HG03457 (cell line): ENCODE measurements around the gene CHAC2.
"Not testable (repeated sequence)": the region's sequence is repeated elsewhere in the genome, so short reads cannot be mapped to it uniquely, and the experiment has no call there.

Experiments
- ATAC-seq: cut with Tn5 transposase; IDR thresholded peaks from one replicate; pipeline ENCODE4 v1.9.1; 2021; ENCODE audit warnings: moderate number of reproducible peaks; ENCODE audit not compliant: unreplicated experiment

CHAC2 gene

DNA sequence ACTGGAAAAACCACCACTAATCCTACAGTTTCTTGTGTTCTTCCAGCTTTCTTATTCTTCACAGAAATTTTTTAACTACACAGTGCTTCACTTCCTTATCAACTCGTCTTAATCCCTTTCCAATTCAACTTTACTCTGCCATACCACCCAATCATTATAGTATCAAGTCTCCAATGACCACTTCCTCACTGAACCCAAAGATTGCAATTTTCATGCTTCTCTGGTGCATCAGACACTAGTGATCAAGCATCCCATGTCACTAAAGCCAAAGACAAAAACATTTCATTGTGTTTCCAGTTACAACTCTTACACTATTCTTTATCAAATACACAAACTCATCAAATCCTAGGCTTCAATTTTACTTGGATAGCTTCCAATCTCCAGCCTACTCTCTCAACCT, 9.5 kb downstream of the CHAC2 start:
- no peak for ATAC-seq

DNA sequence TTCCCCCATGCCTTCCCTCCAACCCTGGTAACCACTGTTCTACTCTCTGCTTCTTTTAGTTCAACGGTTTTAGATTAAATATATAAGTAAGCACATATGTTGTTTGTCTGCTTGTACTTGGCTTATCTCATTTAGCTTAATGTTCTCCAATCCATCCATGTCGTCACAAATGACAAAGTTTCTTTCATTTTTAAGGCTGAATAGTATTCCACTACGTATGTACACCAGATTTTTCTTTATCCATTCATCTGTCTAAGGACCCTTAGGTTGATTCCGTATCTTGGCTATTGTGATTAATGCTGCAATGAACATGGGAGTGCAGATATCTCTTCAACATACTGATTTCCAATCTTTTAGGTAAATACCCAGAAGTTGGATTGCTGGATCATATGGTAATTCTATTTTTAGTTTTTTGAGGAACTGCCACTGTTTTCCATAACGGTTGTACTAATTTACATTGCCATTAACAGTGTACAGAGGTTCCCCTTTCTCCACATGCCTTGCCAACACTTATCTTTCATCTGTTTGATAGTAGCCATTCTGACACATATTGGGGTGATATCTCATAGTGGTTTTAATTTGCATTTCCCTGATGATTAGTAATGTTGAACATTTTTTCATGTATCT, 11.0 kb downstream of the CHAC2 start:
- ATAC-seq: no peak

DNA sequence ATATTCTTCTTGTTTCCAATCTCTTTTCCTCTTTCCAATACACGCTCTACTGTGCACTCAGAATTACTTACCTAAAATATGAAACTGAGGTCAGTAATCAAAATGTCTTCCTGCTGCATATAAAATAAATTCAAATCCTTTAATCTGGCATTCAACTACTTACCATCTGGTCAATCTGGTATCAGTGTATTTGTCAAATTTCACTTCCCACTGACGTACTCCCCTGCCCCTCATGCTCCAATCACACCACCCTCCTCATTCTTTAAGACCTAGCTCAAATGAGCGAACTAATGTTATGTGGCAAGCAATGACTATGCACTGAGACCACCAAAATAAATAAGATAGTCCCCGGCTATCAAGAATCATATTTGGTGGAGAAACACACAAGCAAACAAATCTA, 12.5 kb downstream of the CHAC2 start:
- ATAC-seq: no peak

DNA sequence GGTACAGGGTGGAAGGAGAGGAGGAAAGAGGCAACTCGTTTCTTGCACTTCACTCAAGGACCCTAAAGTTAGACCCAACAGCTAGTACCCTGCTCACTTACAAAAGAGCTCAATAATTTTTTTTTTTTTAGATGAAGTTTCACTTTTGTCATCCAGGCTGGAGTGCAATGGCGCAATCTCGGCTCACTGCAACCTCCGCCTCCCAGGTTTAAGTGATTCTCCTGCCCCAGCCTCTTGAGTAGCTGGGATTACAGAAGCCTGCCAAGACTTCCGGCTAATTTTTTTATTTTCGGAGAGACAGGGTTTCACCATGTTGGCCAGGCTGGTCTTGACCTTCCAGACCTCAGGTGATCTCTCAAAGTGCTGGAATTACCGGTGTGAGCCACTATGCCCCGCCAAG, 15.1 kb downstream of the CHAC2 start:
- no peak for ATAC-seq

DNA sequence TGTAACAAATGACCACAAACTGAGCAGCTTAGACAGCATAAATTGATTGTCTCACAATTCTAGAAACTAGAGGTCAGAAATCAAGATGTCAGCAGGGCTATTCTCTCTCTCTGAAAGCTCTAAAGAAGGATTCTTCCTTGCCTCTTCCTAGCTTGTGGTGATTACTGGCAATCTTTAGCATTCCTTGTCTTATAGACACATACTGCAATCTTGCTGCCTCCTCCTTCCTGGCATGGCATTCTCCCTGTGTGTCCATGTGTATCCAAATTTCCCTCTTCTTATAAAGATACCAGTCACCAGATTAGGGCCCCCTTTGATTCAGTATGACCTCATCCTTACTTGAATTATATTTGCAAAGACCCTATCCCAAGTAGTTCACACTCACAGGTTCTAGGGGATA, 16.8 kb downstream of the CHAC2 start:
- no peak for ATAC-seq

DNA sequence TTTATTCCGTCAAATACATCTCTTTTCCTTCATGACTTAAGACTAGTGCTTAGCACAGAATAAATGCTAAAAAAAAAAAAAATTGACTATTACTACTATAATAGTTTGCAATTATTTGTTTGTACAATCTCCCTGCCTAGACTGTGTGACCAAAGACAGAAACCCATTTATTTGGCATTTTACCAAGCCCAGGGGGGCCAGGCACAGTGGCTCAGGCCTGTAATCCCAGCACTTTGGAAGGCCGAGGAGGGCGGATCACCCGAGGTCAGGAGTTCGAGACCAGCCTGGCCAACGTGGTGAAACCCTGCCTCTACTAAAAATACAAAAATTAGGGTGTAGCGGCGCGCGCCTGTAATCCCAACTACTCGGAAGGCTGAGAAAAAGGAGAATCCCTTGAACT, 17.8 kb downstream of the CHAC2 start:
- no peak for ATAC-seq

DNA sequence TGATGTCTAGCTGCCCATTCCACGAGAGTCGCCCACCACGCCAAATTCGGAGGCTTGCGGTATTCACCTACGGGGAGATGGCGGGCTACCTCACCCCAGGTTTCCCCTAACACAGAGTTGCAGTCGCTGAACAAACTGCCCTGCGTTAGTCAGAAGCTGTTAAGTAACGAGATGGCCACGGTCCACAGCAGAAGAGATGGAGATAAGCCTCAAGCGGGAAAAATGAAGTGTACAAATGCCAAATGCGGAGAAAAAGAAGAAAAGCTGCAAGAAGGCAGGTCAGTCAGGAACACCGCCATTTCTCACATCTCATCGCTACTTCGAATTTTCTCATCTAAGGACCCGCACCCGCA, 18.7 kb downstream of the CHAC2 start:
- ATAC-seq: peak; percentile 15

DNA sequence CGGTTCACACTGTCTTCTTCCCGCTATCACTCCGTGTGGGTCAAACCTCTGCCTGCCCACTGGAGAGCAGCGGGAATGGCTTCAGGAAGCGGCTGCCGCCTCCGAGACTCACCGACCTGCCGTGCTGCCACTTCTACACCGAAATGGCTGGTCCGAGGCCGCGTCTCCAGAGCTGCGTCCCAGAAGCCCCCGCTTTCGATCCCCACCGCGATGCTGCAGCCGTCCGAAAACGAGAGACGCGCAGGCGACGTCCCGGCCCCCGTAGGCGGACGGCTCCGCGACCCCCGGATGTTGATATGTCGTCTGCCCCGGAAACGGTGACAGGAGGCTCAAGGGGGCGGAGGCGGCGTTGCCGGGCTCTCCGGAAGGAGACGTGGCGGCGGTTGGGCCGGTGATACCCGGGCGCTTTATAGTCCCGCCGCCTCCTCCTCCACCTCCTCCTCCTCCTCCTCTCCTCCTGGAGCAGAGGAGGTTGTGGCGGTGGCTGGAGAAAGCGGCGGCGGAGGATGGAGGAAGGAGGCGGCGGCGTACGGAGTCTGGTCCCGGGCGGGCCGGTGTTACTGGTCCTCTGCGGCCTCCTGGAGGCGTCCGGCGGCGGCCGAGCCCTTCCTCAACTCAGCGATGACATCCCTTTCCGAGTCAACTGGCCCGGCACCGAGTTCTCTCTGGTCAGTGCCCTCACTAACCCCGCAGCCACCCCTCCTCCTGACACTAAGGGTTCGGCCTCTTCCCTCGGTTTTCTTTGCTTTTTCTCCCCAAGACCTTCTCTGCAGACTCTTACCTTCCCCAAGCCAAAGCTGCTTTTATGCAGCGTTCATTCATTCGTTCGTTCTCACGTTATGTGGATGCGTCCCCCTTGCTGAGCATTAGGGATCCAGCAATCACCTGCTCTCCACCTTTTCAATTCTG, 19.4 kb downstream of the CHAC2 start, which contains the start of the genes ASB3 and ERLEC1:
Gene ASB3 (minus strand): TSS at position 249 of the 909 bp plus-strand sequence. CDS start 21,381 bp downstream, outside the sequence.
Gene ERLEC1 (plus strand): TSS at position 340 of the 909 bp plus-strand sequence. CDS start 167 bp downstream, at position 507.
- peak; percentile 94 for ATAC-seq

DNA sequence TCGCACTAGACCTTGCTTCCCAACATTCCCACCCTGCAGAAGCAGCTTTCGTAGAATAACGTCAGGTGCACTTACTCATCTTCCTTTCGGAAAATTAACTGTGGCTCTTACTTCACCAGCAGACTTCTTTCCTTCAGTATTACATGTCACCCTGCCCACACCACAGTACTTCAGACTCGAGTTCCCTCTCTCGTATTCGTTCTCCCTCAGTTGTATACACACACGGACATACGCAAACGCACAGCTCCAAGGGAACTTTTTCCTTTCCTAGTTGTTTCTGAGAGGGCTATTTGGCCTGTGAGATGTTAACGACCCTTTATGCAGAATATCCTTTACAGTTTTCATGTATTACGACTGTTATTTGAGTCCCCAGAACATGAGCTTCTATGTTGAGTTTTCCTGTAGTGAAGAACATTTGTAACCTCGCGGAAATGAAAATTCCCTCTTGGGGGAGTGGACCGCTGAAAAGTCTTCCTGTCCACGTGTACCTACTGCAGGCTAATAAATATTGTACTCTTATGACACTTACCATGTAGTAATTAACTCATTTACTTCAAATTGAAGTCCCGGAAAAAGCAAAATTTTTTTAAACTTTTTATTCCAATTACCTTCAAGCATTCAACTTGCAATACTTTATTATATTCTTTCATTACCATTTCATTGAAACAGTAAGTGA, 20.1 kb downstream of the CHAC2 start:
- ATAC-seq: no peak

DNA sequence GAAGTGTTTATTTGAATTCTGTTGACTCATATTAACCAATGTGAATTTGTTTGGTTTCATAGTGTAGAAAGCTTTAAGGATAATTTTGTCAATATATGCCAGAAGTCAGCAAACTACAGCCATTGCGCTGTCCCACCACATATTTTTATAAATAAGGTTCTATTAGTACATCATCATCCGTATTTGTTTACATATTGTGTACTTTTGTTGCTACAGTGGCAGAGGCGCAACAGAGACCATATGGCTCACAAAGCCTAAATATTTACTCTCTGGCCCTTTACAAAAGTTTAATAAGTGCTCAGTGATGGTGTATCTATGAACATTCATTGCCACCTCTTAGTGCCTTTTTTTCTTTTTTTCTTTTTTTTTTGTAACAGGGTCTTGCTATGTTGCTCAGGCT, 25.7 kb downstream of the CHAC2 start:
- ATAC-seq: no peak

DNA sequence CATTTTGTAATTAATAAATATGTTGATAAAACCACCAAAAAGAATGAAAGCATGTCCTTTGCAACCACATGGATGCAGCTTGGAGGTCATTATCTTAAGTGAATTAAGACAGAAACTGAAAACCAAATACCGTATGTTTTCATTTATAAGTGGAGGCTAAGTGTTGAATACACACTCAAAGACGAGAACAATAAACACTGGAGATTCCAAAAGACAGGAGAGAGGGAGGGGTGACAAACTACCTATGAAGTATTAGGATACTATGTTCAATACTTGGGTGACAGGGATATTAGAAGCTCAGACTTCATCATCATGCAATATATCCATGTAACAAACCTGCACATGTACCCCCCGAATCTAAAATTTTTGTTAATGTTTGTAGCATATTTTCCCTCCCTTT, 26.2 kb downstream of the CHAC2 start:
- ATAC-seq: no peak

DNA sequence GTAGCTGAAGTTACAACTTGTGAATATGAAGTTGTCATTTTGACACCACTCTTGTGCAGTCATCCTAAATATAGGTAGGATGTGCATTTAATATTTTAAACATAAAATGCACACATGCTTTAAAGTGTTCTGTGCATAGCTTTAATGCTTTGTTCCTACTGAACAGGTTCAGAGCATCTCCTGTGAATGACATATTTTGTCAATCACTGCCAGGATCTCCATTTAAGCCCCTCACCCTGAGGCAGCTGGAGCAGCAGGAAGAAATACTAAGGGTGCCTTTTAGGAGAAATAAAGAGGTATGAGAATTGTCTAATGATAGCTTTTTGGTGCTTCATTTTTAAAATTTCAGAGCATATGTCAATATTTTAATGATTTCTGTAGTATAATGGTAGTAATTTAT, 33.9 kb downstream of the CHAC2 start:
- ATAC-seq: no peak

DNA sequence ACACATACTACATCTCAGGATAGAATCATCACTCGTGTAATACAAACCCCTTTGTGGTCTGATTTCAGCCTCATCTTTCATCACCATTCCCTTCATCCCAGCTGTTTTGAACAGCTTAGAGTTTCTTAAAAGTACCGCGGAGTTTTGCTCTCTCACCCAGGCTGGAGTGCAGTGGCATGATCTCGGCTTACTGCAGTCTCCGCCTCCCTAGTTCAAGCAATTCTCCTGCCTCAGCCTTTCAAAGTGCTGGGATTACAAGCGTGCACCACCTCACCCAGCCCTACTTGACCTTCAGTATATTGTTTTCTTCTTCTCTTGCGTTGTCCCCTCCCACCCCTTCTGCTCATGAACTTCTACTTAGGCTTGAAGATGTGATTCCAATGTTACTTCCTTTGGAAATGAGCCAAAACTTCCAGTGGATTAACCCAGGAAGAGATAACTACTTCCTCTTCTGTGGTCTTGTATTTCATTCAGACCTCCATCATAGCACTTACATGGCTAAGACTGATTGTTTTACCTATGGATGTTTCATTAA, 35.1 kb downstream of the CHAC2 start:
- ATAC-seq: no peak

DNA sequence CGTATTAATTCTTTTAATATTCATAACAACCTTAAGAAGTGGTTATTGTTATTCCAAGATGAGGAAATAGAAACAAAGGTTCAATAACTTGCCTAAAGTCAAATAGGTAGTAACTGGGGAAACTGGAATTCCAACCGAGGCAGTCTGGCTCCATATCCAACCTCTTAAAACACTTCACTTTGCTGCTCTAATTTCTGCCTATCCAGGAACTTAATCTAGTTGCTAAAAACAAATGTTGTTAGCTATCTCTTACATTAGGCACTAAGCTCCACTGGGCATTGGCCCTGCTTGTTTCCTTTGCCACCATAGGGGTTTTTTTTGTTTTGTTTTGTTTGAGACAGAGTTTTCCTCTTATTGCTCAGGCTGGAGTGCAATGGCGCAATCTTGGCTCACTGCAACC, 44.0 kb downstream of the CHAC2 start:
- ATAC-seq: no peak

DNA sequence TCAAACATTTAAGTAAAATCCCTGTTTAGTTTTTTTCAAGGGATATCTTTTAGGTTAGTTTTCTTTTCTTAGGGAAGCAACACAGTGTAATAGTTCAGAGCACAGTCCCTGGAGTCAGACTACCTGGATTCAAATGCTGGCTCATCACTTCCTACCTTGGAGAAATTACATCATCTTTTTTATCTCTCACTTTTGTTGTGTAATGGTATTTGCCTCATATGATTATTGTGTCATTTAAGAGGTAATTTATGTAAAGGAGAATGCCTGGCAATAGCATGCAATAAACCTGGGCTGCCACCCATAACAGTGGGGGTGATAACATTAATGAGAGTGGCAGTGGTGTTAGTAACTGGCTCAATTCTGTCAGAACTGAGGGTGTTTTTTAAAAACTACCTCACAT, 45.5 kb downstream of the CHAC2 start:
- no peak for ATAC-seq

DNA sequence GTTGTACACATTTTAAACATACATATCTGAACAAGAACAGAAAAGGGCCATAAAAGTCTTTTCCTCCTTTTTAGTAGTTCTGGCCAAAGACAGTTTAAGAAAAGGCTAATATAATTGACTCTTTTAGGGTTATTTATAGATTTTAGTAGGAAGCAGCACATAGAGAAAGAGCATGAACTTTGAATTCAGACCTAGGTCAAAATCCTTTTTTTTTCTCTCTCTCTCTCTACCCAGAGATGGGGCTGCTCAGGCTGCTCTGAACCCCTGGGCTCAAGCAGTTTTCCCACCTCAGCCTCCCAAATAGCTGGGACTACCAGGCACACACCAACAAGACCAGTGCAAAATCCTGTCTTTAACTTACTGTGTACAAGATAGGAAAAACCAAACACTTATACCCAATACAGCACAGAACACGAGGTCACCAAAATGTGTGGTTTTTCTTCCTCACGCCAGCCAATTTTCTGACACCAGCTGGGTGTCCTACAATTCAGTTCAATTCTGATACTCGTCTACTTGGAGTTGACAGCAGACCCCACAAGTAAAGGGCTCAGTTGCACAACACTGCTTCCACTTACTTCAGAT, 51.3 kb downstream of the CHAC2 start:
- ATAC-seq: no peak

DNA sequence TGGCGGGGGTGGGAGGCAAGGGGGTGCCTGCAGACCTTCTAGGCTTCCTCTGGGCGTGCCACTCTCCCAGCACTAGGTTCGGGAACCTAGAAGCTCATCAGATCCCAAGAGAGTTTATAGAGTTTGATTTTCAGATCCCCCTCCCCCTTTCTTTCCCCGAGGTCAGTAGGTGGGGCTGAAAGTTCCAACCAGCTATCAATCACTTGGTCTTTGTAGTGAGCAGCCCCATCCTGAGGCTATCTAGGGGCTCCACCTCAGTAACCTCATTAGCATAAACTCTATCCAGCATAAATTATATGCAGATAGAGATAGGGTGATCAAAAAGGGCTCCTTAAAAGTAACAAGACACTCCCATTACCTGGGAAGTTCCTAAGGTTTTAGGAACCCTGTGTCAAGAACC, 52.0 kb downstream of the CHAC2 start:
- ATAC-seq: no peak

DNA sequence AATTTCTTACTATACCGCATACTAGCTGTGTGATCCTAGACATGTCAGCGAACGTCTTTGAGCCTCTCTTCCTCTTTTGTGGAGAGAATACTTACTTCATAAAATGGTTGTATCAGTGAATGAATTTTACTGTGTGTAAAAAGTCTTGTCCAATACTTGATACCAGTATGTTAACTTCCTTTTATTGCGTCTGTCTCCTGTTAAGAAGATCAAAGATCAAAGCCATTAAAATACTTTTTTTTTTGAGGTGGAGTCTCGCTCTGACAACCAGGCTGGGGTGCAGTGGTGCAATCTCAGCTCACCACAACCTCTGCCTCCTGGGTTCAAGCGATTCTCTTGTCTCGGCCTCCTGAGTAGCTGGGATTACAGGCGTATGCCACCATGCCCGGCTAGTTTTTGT, 52.4 kb downstream of the CHAC2 start:
- ATAC-seq: no peak

DNA sequence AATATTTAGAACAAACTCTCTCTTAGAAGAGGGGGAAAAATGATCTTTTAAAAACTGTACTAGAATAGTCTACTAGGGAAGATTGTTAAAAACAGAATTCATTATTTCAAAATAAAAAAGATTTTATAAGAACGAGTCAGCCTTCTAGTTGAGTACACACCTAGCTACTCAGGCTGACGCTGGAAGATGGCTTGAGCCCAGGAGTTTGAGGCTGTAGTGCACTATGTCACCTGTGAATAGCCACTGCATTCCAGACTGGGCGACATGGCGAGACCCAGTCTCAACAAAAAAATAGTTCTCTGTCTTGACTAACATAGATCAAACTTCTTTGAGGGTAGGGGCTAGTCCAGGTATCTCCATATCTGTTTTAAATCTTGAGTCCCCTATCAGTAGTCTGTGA, 53.1 kb downstream of the CHAC2 start:
- no peak for ATAC-seq

DNA sequence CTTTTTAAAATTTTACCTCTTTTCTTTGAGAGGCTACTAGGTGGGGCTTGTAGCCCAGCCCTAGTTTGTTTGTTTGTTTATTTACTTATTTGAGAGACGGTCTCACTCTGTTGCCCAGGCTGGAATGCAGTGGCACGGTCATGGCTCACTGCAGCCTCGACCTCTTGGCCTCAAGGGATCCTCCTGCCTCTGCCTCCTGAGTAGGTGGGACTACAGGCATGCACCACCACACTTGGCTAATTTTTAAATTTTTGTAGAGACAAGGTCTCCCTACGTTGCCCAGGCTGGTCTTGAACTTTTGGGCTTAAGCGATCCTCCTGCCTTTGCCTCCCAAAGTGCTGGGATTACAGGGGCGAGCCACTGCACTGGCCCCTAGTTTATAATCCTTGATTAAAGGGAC, 54.2 kb downstream of the CHAC2 start:
- ATAC-seq: no peak

DNA sequence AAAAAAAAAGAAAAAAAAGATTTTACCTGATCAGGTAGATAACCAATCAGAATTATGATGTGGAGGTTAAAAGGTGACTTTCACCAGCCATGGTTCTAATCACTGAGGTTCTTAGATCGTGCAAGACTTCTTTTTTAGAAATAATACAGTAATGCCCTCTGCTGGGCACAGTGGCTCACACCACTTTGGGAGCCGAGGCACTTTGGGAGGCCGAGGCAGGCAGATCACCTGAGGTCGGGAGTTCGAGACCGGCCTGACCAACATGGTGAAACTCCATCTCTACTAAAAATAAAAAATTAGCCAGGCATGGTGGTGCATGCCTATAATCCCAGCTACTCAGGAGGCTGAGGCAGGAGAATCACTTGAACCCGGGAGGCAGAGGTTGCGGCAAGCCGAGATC, 56.0 kb downstream of the CHAC2 start:
- ATAC-seq: not testable (repeated sequence)
